Neuronal stem cell (in vitro differentiated cells): ENCODE measurements around the gene KBTBD7.

Experiments used
- DNase-seq: peaks from one replicate; pipeline ENCODE4 v3.0.0-alpha.2; 2013; ENCODE audit warnings: low spot score
- H2AFZ ChIP-seq: one replicate; pipeline ENCODE4 v1.6.1; 2013; ENCODE audit warnings: mild to moderate bottlenecking, low read length, inconsistent platforms
- H2AK5ac ChIP-seq: 2 replicates; pipeline ENCODE4 v1.6.1; 2013; ENCODE audit warnings: low read depth, mild to moderate bottlenecking, inconsistent platforms, low read length, moderate library complexity, mixed read lengths
- H2BK120ac ChIP-seq: 2 replicates; pipeline ENCODE4 v1.6.1; 2013; ENCODE audit warnings: low read depth, mild to moderate bottlenecking, inconsistent platforms, low read length, moderate library complexity, mixed read lengths
- H2BK12ac ChIP-seq: one replicate; pipeline ENCODE4 v1.6.1; 2013; ENCODE audit warnings: low read length, inconsistent platforms
- H2BK15ac ChIP-seq: 2 replicates; pipeline ENCODE4 v1.6.1; 2013; ENCODE audit warnings: mild to moderate bottlenecking, low read length, inconsistent platforms, mixed read lengths
- H2BK5ac ChIP-seq: one replicate; pipeline ENCODE4 v1.6.1; 2013; ENCODE audit warnings: inconsistent platforms, mild to moderate bottlenecking, low read length, moderate library complexity
- H3K14ac ChIP-seq: one replicate; pipeline ENCODE4 v1.6.1; 2013; ENCODE audit warnings: low read length, inconsistent platforms
- H3K18ac ChIP-seq: 2 replicates; pipeline ENCODE4 v1.6.1; 2013; ENCODE audit warnings: low read length, inconsistent platforms
- H3K23ac ChIP-seq: 2 replicates; pipeline ENCODE4 v1.6.1; 2013; ENCODE audit warnings: low read depth, mild to moderate bottlenecking, mixed read lengths, low read length, inconsistent platforms; ENCODE audit not compliant: poor library complexity
- H3K27ac ChIP-seq: replicated peaks from 3 replicates; pipeline ENCODE4 v1.5.1; 2013; ENCODE audit warnings: low read length, inconsistent platforms
- H3K27me3 ChIP-seq, 3 experiments: 2 replicates each; pipeline ENCODE4 v1.6.1; 2013; ENCODE audit warnings: low read length in 3 of 3, mild to moderate bottlenecking in 2 of 3, inconsistent platforms in 1 of 3, low read depth in 1 of 3, mixed read lengths in 1 of 3, moderate library complexity in 1 of 3; ENCODE audit not compliant: control insufficient read depth in 3 of 3, insufficient read depth in 3 of 3
- H3K36me3 ChIP-seq, 2 donors: replicated peaks in 1 of 2; 2 replicates each; pipeline ENCODE4 v1.6.1; 2013; ENCODE audit warnings: low read length in 2 of 2; ENCODE audit not compliant: control insufficient read depth in 2 of 2, insufficient read depth in 2 of 2
- H3K4ac ChIP-seq: 2 replicates; pipeline ENCODE4 v1.6.1; 2013; ENCODE audit warnings: inconsistent platforms, mild to moderate bottlenecking, low read length, moderate library complexity
- H3K4me1 ChIP-seq, 2 donors: 1 replicate in 1 of 2; 2 replicates in 1 of 2; pipeline ENCODE4 v1.6.1; 2013; ENCODE audit warnings: low read length in 2 of 2, low read depth in 1 of 2; ENCODE audit not compliant: control insufficient read depth in 2 of 2, insufficient read depth in 1 of 2
- H3K4me2 ChIP-seq: one replicate; pipeline ENCODE4 v1.6.1; 2013; ENCODE audit warnings: mild to moderate bottlenecking, low read length, inconsistent platforms; ENCODE audit not compliant: insufficient read depth, poor library complexity, severe bottlenecking
- H3K4me3 ChIP-seq, 2 donors: 2 replicates each; pipeline ENCODE4 v1.5.1; 2013; ENCODE audit warnings: low read length in 2 of 2, mild to moderate bottlenecking in 2 of 2, inconsistent platforms in 1 of 2, moderate library complexity in 1 of 2
- H3K79me1 ChIP-seq: one replicate; pipeline ENCODE4 v1.6.1; 2013; ENCODE audit warnings: low read depth, mild to moderate bottlenecking, inconsistent platforms, low read length, moderate library complexity
- H3K9ac ChIP-seq: one replicate; pipeline ENCODE4 v1.6.1; 2013; ENCODE audit warnings: mild to moderate bottlenecking, low read depth, low read length, inconsistent platforms; ENCODE audit not compliant: poor library complexity
- H3K9me3 ChIP-seq, 2 donors: replicated peaks in 1 of 2; 2 replicates each; pipeline versions ENCODE3 to v1.6.1; 2013; ENCODE audit warnings: low read length in 2 of 2, mild to moderate bottlenecking in 2 of 2, inconsistent platforms in 1 of 2, low read depth in 1 of 2, mixed read lengths in 1 of 2, moderate library complexity in 1 of 2; ENCODE audit not compliant: control insufficient read depth in 2 of 2, insufficient read depth in 1 of 2
- H4K8ac ChIP-seq: one replicate; pipeline ENCODE4 v1.6.1; 2013; ENCODE audit warnings: low read depth, mild to moderate bottlenecking, inconsistent platforms, low read length, moderate library complexity
- H4K91ac ChIP-seq: one replicate; pipeline ENCODE4 v1.6.1; 2013; ENCODE audit warnings: low read length, low read depth, mild to moderate bottlenecking, inconsistent platforms; ENCODE audit not compliant: poor library complexity
- WGBS, 2 donors: extraction: QIAGEN DNeasy Blood & Tissue Kit; methylation state at CpG; one replicate each; pipeline ENCODE4 v1.1.7; 2013; ENCODE audit warnings: missing lambda C conversion rate in 2 of 2, mixed read lengths in 1 of 2; ENCODE audit not compliant: insufficient read length in 2 of 2, insufficient replicate concordance in 1 of 2; ENCODE audit errors: extremely low coverage in 2 of 2; 5-methylcytosine and 5-hydroxymethylcytosine counted together

The KBTBD7 gene

GRCh38 chr13:41232578-41233480, 38.5 kb upstream of the KBTBD7 start:
- no peak overlapping the region for H3K4ac ChIP-seq
- H3K36me3 ChIP-seq = peaks cover 1 to 60% of the 10 kb centered on the region in 2 donors
- H2BK12ac ChIP-seq = no peak overlapping the region
- no peak overlapping the region for H2BK5ac ChIP-seq
- H3K9me3 ChIP-seq = no peaks in the 10 kb centered on the region
- H3K9ac ChIP-seq = no peak overlapping the region
- H3K27me3 ChIP-seq = no peaks in the 10 kb centered on the region
- no peak overlapping the region for H3K18ac ChIP-seq
- no peak overlapping the region for H2AK5ac ChIP-seq
- H3K4me2 ChIP-seq = no peak overlapping the region
- no peak overlapping the region for H3K14ac ChIP-seq
- no peak overlapping the region for H4K91ac ChIP-seq
- H2BK120ac ChIP-seq = no peak overlapping the region
- H3K23ac ChIP-seq = no peak overlapping the region
- no peak overlapping the region for H4K8ac ChIP-seq
- no peak overlapping the region for H3K27ac ChIP-seq
- H2AFZ ChIP-seq = no peak overlapping the region
- no peak for DNase-seq
- no peak overlapping the region for H3K4me3 ChIP-seq
- H2BK15ac ChIP-seq = no peak overlapping the region
- WGBS, 2 donors = no CpG with 5 or more reads among the region's 4 CpGs
- no peaks in the 10 kb centered on the region for H3K4me1 ChIP-seq
- H3K79me1 ChIP-seq = no peaks in the 10 kb centered on the region

GRCh38 chr13:41231786-41232185, 37.4 kb upstream of the KBTBD7 start:
- Histone ChIP-seq H3K4me3 (no peak overlapping the region), H4K91ac (no peak overlapping the region), H3K4me2 (no peak overlapping the region), H3K27ac (no peak overlapping the region), H3K36me3 (peaks cover 2 to 63% of the 10 kb centered on the region in 2 donors), H2BK120ac (no peak overlapping the region), H3K14ac (no peak overlapping the region), H3K18ac (no peak overlapping the region), H2BK15ac (no peak overlapping the region), H3K23ac (no peak overlapping the region), H2AK5ac (no peak overlapping the region), H3K79me1 (no peaks in the 10 kb centered on the region), H3K27me3 (no peaks in the 10 kb centered on the region), H2AFZ (no peak overlapping the region), H3K9me3 (no peaks in the 10 kb centered on the region), H3K4me1 (no peaks in the 10 kb centered on the region), H2BK5ac (no peak overlapping the region), H3K9ac (no peak overlapping the region), H3K4ac (no peak overlapping the region), H2BK12ac (no peak overlapping the region), H4K8ac (no peak overlapping the region)
- no peak for DNase-seq
- no CpG with 5 or more reads among the region's 3 CpGs for WGBS, 2 donors

GRCh38 chr13:41231025-41231677, 36.8 kb upstream of the KBTBD7 start:
- Histone ChIP-seq H3K27me3 (no peaks in the 10 kb centered on the region), H3K18ac (no peak overlapping the region), H3K4me2 (no peak overlapping the region), H3K9ac (no peak overlapping the region), H2AFZ (no peak overlapping the region), H3K9me3 (no peaks in the 10 kb centered on the region), H2BK15ac (no peak overlapping the region), H4K8ac (no peak overlapping the region), H3K14ac (no peak overlapping the region), H2AK5ac (no peak overlapping the region), H4K91ac (no peak overlapping the region), H2BK12ac (no peak overlapping the region), H3K4ac (no peak overlapping the region), H3K4me1 (no peaks in the 10 kb centered on the region), H2BK120ac (no peak overlapping the region), H3K79me1 (no peaks in the 10 kb centered on the region), H3K36me3 (peaks cover 4 to 64% of the 10 kb centered on the region in 2 donors), H2BK5ac (no peak overlapping the region), H3K4me3 (no peak overlapping the region), H3K27ac (no peak overlapping the region), H3K23ac (no peak overlapping the region)
- no peak for DNase-seq
- WGBS, 2 donors = no CpG with 5 or more reads among the region's 2 CpGs

- Histone ChIP-seq H3K79me1 (no peaks in the 10 kb centered on the region), H2BK5ac (no peak overlapping the region), H3K18ac (no peak overlapping the region), H2BK12ac (no peak overlapping the region), H2AFZ (no peak overlapping the region), H3K36me3 (peaks cover 4 to 58% of the 10 kb centered on the region in 2 donors), H3K23ac (no peak overlapping the region), H3K27me3 (no peaks in the 10 kb centered on the region), H3K4me3 (no peak overlapping the region), H3K4me1 (no peaks in the 10 kb centered on the region), H2AK5ac (no peak overlapping the region), H4K91ac (no peak overlapping the region), H3K4ac (no peak overlapping the region), H4K8ac (no peak overlapping the region), H3K27ac (no peak overlapping the region), H3K9ac (no peak overlapping the region), H3K9me3 (no peaks in the 10 kb centered on the region), H2BK120ac (no peak overlapping the region), H2BK15ac (no peak overlapping the region), H3K4me2 (no peak overlapping the region), H3K14ac (no peak overlapping the region)
- no peak for DNase-seq
Observed at GRCh38 chr13:41229356-41229755, 35.0 kb upstream of the KBTBD7 start.
